ENCODE results near the gene MACROH2A1.

The MACROH2A1 gene

DNA sequence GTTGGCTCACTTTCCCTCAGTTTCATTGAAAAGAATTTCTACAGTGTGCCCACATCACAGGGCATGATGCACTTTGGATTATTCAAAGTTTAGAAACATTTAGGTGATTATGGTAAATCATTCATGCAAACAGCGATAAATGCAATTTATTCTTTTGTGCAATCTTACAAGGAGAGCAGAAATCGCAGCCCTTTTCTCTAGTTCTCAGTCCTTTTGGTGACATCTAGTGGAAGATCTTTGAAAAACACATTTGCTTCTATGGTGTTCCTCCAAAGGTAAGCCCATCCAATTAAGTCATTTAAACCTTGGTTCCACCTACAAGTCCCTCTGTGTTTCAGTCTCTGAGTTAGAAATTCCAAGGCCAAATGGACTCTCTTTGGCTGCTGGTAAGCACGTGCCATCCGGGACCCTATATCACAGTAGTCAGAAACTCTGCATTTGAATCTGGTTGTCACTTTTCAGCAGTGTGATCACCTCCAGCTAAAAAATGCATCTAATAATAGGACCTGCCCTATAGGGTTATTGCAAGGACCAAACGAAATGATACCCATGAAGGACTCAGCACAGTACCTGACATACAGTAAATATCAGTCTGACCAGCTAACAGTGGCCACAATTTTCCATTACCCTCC, 66.4 kb downstream of the MACROH2A1 start:
- TF ChIP-seq, protein P1, sequence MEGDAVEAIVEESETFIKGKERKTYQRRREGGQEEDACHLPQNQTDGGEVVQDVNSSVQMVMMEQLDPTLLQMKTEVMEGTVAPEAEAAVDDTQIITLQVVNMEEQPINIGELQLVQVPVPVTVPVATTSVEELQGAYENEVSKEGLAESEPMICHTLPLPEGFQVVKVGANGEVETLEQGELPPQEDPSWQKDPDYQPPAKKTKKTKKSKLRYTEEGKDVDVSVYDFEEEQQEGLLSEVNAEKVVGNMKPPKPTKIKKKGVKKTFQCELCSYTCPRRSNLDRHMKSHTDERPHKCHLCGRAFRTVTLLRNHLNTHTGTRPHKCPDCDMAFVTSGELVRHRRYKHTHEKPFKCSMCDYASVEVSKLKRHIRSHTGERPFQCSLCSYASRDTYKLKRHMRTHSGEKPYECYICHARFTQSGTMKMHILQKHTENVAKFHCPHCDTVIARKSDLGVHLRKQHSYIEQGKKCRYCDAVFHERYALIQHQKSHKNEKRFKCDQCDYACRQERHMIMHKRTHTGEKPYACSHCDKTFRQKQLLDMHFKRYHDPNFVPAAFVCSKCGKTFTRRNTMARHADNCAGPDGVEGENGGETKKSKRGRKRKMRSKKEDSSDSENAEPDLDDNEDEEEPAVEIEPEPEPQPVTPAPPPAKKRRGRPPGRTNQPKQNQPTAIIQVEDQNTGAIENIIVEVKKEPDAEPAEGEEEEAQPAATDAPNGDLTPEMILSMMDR (IDR thresholded peaks at IDR 0.05; ENCODE audit: borderline replicate concordance, insufficient read depth, low read depth, low read length) = peak; percentile 35; the same call in 1 of the 2 replicates
- no peak overlapping the region for H3K4me3 ChIP-seq (ENCODE audit: low read depth, low read length)

GRCh38 chr5:135331612-135332011, 67.4 kb downstream of the MACROH2A1 start:
- no peak overlapping the region for H3K4me3 ChIP-seq (ENCODE audit: low read depth, low read length)
- TF ChIP-seq, protein P1 (IDR thresholded peaks at IDR 0.05; ENCODE audit: borderline replicate concordance, insufficient read depth, low read depth, low read length) = no peak

GRCh38 chr5:135330798-135331096, 68.3 kb downstream of the MACROH2A1 start:
- TF ChIP-seq, protein P1 (IDR thresholded peaks at IDR 0.05; ENCODE audit: borderline replicate concordance, insufficient read depth, low read depth, low read length) = no peak
- no peak overlapping the region for H3K4me3 ChIP-seq (ENCODE audit: low read depth, low read length)

DNA sequence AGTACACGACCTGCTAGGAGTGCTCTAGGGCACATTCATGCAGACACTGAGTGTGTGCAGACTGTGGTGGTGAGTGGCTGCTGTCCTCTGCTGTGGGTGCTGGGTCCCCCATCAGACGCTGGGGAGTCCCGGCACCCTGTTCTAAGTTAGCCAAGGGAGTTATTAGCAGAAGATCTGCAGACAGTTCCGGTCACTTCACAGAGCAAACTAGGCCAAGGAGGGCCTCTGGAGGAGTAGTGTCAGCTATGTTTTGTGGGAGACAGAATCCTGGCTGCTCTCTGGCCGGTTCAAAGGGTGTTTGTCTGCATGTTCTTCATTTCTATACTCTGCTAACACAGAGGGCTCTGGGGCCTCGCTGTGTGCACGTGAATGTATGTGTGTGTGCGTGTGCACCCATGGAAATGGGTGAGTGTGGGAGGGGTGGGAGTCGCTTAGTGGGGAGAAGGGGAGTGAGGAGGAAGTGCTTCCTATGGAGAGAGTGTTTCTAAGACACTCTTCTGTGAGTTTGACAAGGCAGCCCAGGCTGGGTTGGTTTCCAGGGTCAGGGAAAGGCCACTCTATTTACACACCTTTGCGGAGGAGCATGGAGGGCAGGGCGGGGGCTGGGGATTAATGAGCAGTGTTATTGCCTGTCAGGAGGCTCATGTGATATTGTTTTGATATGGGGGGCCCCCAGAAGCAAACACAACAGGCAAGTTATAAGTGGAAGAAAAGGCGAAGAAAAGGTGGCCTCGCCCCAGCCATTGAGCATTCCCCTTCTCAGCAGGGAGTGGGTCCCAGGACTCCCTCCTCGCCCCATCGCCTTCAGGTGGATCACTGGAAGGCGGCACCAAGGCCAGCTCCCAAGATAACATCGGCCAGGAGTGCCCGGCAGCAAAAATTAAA, 68.9 kb downstream of the MACROH2A1 start:
- H3K4me3 ChIP-seq (ENCODE audit: low read depth, low read length) = no peak overlapping the region
- TF ChIP-seq, protein P1 (IDR thresholded peaks at IDR 0.05; ENCODE audit: borderline replicate concordance, insufficient read depth, low read depth, low read length) = no peak

GRCh38 chr5:135329066-135329912, 69.7 kb downstream of the MACROH2A1 start:
- TF ChIP-seq, protein P1 (IDR thresholded peaks at IDR 0.05; ENCODE audit: borderline replicate concordance, insufficient read depth, low read depth, low read length) = no peak
- no peak overlapping the region for H3K4me3 ChIP-seq (ENCODE audit: low read depth, low read length)

- TF ChIP-seq, protein P1 (IDR thresholded peaks at IDR 0.05; ENCODE audit: borderline replicate concordance, insufficient read depth, low read depth, low read length) = no peak
- no peak overlapping the region for H3K4me3 ChIP-seq (ENCODE audit: low read depth, low read length)
Measured at GRCh38 chr5:135328128-135328687, 70.8 kb downstream of the MACROH2A1 start.

Measured in GM12875 (cell line).